ENCODE measurements around the gene MYL10. TPM values are rescaled to one million over a fixed set of nuclear protein-coding genes. Genes with fewer than 3 reads are reported as not detected.

MYL10 gene
- total RNA-seq, 1 experiment from 2014 or later: not detected

DNA sequence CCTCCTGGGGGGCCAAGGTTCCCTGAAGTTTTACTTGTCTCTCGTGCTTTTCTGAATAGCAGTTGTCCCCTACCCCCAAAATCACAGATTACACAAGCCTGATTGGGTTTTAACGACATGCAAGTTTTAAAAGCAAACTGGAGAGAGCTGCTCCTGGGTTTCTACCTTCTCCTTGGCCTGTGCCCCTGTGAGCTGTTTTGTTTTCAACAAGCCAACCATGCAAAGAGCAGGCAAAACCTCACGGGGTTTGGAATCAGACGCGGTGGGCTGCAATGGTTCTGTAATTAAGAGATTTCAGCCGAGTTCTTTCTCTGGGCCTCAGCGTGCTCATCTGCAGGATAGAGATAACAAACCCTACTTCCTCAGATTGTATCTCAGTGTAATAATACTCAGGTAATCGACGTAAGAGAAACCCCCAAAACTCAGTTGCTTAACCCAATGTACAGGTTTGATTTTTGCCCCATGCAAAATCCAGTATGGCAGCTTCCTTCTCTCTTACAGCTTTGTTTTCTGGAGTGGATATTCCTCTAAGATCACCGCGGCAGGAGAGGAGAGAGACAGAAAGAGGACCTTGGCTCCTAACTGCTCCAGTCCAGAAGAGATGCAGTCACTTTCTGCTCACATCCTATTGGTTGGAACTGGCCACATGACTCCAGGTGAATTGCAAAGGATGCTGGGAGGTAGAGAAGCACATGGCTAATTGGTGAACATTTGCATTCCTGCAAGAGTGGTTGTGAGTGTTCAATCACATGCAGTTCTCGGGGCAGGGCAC lies 42.0 kb downstream of the MYL10 start:
- H3K4me2 ChIP-seq (ENCODE audit: low read length): no peak overlapping the region
- ChIA-PET CTCF (no interaction called here), POLR2A (no interaction called here), RAD21 (ENCODE audit: low non-redundant PET in 1 of 2, low total read pairs in 2 of 2, uncharacterized antibody in 2 of 2, unreplicated experiment in 2 of 2) (no interaction called here)
- ATAC-seq (no peak), DNase-seq (ENCODE audit: low read depth, low spot score) (no peak)
- no peak for TF ChIP-seq POLR2AphosphoS5 (IDR thresholded peaks at IDR 0.05; ENCODE audit: low read depth, low read length)
- no peak for TF ChIP-seq YY1 (IDR thresholded peaks at IDR 0.05; ENCODE audit: extremely low read depth, insufficient replicate concordance, low read depth, low read length)
- TF ChIP-seq, protein P1, sequence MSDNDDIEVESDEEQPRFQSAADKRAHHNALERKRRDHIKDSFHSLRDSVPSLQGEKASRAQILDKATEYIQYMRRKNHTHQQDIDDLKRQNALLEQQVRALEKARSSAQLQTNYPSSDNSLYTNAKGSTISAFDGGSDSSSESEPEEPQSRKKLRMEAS (IDR thresholded peaks at IDR 0.05): peak; percentile 55
- no peak for TF ChIP-seq ELF1 (IDR thresholded peaks at IDR 0.05; ENCODE audit: borderline replicate concordance, low read depth)
- TF ChIP-seq, protein P2, sequence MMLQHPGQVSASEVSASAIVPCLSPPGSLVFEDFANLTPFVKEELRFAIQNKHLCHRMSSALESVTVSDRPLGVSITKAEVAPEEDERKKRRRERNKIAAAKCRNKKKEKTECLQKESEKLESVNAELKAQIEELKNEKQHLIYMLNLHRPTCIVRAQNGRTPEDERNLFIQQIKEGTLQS (IDR thresholded peaks at IDR 0.05): no peak
- no peaks in the 10 kb centered on the region for H3K27me3 ChIP-seq (ENCODE audit: insufficient read depth, low read length)
- H3K9ac ChIP-seq (ENCODE audit: low read length): no peak overlapping the region
- no peaks in the 10 kb centered on the region for H4K20me1 ChIP-seq (ENCODE audit: insufficient read depth)
- no peaks in the 10 kb centered on the region for H3K9me2 ChIP-seq (ENCODE audit: insufficient read depth)
- H3K9me3 ChIP-seq (ENCODE audit: control insufficient read depth in 1 of 2, insufficient read depth in 1 of 2, low read depth in 1 of 2, low read length in 2 of 2): peaks cover 0 to 11% of the 10 kb centered on the region in 2 experiments; a peak in 1 of 4 replicates
- H3K79me2 ChIP-seq (ENCODE audit: insufficient read depth, low read length): no peaks in the 10 kb centered on the region
- no TSS peak for BruUV-seq (replicated peaks)
- H3K4me3 ChIP-seq (replicated peaks in 1 of 2; ENCODE audit: low read depth in 1 of 2, low read length in 2 of 2): no peak overlapping the region
- no peaks in the 10 kb centered on the region for H3K36me3 ChIP-seq (ENCODE audit: control insufficient read depth in 1 of 2, insufficient read depth in 2 of 2, low read length in 2 of 2)
- intact Hi-C loops (cut with micrococcal nuclease): no loop called here
- peaks cover 0 to 3% of the 10 kb centered on the region in 2 experiments; a peak in 2 of 4 replicates for H3K4me1 ChIP-seq (ENCODE audit: control insufficient read depth in 1 of 2, insufficient read depth in 2 of 2, low read length in 2 of 2)
- H2AFZ ChIP-seq (ENCODE audit: low read depth, low read length, poor library complexity, severe bottlenecking): no peak overlapping the region
- no peak overlapping the region for H3K27ac ChIP-seq (ENCODE audit: low read depth, low read length)

DNA sequence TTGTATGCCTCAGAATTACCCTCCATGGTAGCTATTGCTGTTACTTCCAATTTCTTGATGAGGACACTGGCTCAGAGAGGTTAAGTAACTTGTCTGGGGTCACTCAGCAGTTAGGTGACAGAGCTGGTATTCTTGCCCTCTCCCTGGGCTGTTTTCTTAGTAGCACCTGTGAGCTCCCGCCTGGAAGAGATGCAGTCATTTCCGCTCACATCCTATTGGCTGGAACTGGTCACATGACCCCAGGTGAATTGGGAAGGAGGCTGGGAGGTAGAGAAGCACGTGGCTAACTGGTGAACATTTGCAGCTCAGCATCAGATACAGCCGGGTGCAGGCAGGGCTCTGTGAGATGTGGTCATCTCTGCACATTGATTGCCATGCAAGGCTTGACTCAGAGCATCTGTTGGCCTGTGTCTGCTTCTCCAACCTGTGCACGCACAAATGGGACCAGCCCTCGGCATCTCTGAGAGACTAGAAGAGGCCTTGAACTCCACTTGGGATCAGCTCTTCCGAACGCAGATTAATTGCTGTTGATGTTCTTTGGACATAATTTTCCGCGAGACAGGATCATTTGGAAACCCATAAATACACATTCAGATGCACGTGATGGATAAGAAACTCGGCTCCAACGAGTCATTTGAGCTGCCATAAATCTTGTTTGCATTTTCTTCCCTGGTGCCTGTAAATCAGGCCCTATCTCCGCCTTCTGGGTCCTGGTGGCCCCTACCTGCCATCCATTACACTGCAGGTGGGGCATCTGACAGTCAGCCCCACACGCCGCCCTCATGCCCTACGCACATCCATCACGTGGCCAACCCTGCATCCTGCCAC lies 42.8 kb downstream of the MYL10 start:
- CTCF ChIA-PET: no interaction called here
- no peaks in the 10 kb centered on the region for H4K20me1 ChIP-seq (ENCODE audit: insufficient read depth)
- DNase-seq (ENCODE audit: low read depth, low spot score) (no peak), ATAC-seq (peak; percentile 44)
- RAD21 ChIA-PET (ENCODE audit: low non-redundant PET in 1 of 2, low total read pairs in 2 of 2, uncharacterized antibody in 2 of 2, unreplicated experiment in 2 of 2): no interaction called here
- no peaks in the 10 kb centered on the region for H3K9me2 ChIP-seq (ENCODE audit: insufficient read depth)
- no peak overlapping the region for H3K4me3 ChIP-seq (replicated peaks in 1 of 2; ENCODE audit: low read depth in 1 of 2, low read length in 2 of 2)
- H3K9me3 ChIP-seq (ENCODE audit: control insufficient read depth in 1 of 2, insufficient read depth in 1 of 2, low read depth in 1 of 2, low read length in 2 of 2): peaks cover 0 to 11% of the 10 kb centered on the region in 2 experiments; a peak in 1 of 4 replicates
- TF ChIP-seq, protein P1 (IDR thresholded peaks at IDR 0.05): peak; percentile 49
- no peak for TF ChIP-seq TCF7L2 (IDR thresholded peaks at IDR 0.05; ENCODE audit: borderline replicate concordance, extremely low read depth, insufficient read depth, insufficient read length)
- H2AFZ ChIP-seq (ENCODE audit: low read depth, low read length, poor library complexity, severe bottlenecking): no peak overlapping the region
- no peak overlapping the region for H3K4me2 ChIP-seq (ENCODE audit: low read length)
- H3K79me2 ChIP-seq (ENCODE audit: insufficient read depth, low read length): no peaks in the 10 kb centered on the region
- intact Hi-C loops (cut with micrococcal nuclease): no loop called here
- POLR2A ChIA-PET: interaction anchor here (0.6 kb wide), 1 partner anchor 475 kb away, joined by 3 read pairs; no protein-coding TSS in a partner anchor
- no peaks in the 10 kb centered on the region for H3K27me3 ChIP-seq (ENCODE audit: insufficient read depth, low read length)
- H3K4me1 ChIP-seq (ENCODE audit: control insufficient read depth in 1 of 2, insufficient read depth in 2 of 2, low read length in 2 of 2): peaks cover 0 to 3% of the 10 kb centered on the region in 2 experiments; a peak in 2 of 4 replicates
- H3K36me3 ChIP-seq (ENCODE audit: control insufficient read depth in 1 of 2, insufficient read depth in 2 of 2, low read length in 2 of 2): no peaks in the 10 kb centered on the region
- no peak overlapping the region for H3K9ac ChIP-seq (ENCODE audit: low read length)
- no peak overlapping the region for H3K27ac ChIP-seq (ENCODE audit: low read depth, low read length)
- no TSS peak for BruUV-seq (replicated peaks)
